Activated CD8-positive, alpha-beta T cell treated with anti-CD3 and anti-CD28 coated beads for 36 hours (primary cell): Measurements from ENCODE around the gene BEGAIN. TPM values are rescaled to one million over a fixed set of nuclear protein-coding genes. Genes with fewer than 3 reads are reported as not detected.

Source experiments
- ATAC-seq: fragments of 200-7000 bp; cut with Tn5 transposase; one replicate; pipeline ENCODE4 v1.10.0; 2021; ENCODE audit warnings: mild to moderate bottlenecking, moderate library complexity
- CTCF ChIA-PET: fragments of 350-600 bp; sonication (Branson Sonifier 250); formaldehyde crosslinking; loops from one replicate; lab custom pipeline; 2021; ENCODE audit warnings: antibody characterized with exemption; lab: Charles Lee
- POLR2A ChIA-PET: fragments of 350-600 bp; sonication (Branson Sonifier 250); formaldehyde crosslinking; loops from one replicate; lab custom pipeline; 2021; ENCODE audit warnings: antibody characterized with exemption; lab: Charles Lee
- DNase-seq: peaks from one replicate; pipeline ENCODE4 v3.0.0-alpha.2; 2020
- H3K27ac Mint-ChIP-seq: one replicate; pipeline ENCODE4 v1.8.0; 2021; ENCODE audit warnings: mild to moderate bottlenecking, mixed read lengths
- H3K27me3 Mint-ChIP-seq: one replicate; pipeline ENCODE4 v1.8.0; 2021; ENCODE audit warnings: mixed read lengths
- H3K36me3 Mint-ChIP-seq: one replicate; pipeline ENCODE4 v1.8.0; 2021; ENCODE audit warnings: low read depth, mixed read lengths
- H3K4me1 Mint-ChIP-seq: one replicate; pipeline ENCODE4 v1.8.0; 2021; ENCODE audit warnings: low read depth, mixed read lengths
- H3K4me3 Mint-ChIP-seq: one replicate; pipeline ENCODE4 v1.8.0; 2021; ENCODE audit warnings: mild to moderate bottlenecking, moderate library complexity, mixed read lengths
- H3K9me3 Mint-ChIP-seq: one replicate; pipeline ENCODE4 v1.8.0; 2021; ENCODE audit warnings: mixed read lengths
- CTCF ChIP-seq: fragments of 200-600 bp; IDR thresholded peaks from one replicate; pipeline ENCODE4 v1.8.0; 2022; ENCODE audit warnings: antibody characterized with exemption, mild to moderate bottlenecking
- intact Hi-C: fragments of 100-400 bp; cut with micrococcal nuclease; formaldehyde crosslinking; loops from one replicate; pipeline ENCODE4 v1.10.0; 2022
- total RNA-seq, 2 experiments: library from RNA; stranded (reverse); gene quantifications; one replicate each; pipeline ENCODE4 v1.2.3, GENCODE V29; 2021

Gene BEGAIN
- total RNA-seq, 2 experiments from 2014 or later: 5.5 to 6.0 TPM

GRCh38 chr14:100500128-100500527, 87.1 kb downstream of the BEGAIN start:
- no peak for TF ChIP-seq CTCF
- no peaks in the 10 kb centered on the region for H3K4me1 Mint-ChIP-seq
- ChIA-PET CTCF (no interaction called here), POLR2A (no interaction called here)
- no peak overlapping the region for H3K4me3 Mint-ChIP-seq
- H3K27ac Mint-ChIP-seq: no peak overlapping the region
- DNase-seq: no peak
- H3K27me3 Mint-ChIP-seq: no peaks in the 10 kb centered on the region
- ATAC-seq: no peak
- intact Hi-C loops: no loop called here
- peaks cover 6% of the 10 kb centered on the region for H3K9me3 Mint-ChIP-seq
- peaks cover 2% of the 10 kb centered on the region for H3K36me3 Mint-ChIP-seq

- H3K27ac Mint-ChIP-seq: no peak overlapping the region
- peaks cover 1% of the 10 kb centered on the region for H3K9me3 Mint-ChIP-seq
- CTCF ChIA-PET: no interaction called here
- ATAC-seq: no peak
- no peak overlapping the region for H3K4me3 Mint-ChIP-seq
- H3K4me1 Mint-ChIP-seq: no peaks in the 10 kb centered on the region
- TF ChIP-seq CTCF: no peak
- DNase-seq: no peak
- no peaks in the 10 kb centered on the region for H3K36me3 Mint-ChIP-seq
- POLR2A ChIA-PET: no interaction called here
- intact Hi-C loops: no loop called here
- no peaks in the 10 kb centered on the region for H3K27me3 Mint-ChIP-seq
Measured at GRCh38 chr14:100498068-100498467, 89.1 kb downstream of the BEGAIN start.

- CTCF ChIA-PET: no interaction called here
- H3K27me3 Mint-ChIP-seq: no peaks in the 10 kb centered on the region
- H3K4me3 Mint-ChIP-seq: no peak overlapping the region
- H3K27ac Mint-ChIP-seq: no peak overlapping the region
- ATAC-seq: no peak
- no peaks in the 10 kb centered on the region for H3K4me1 Mint-ChIP-seq
- DNase-seq: no peak
- H3K36me3 Mint-ChIP-seq: no peaks in the 10 kb centered on the region
- intact Hi-C loops: no loop called here
- peaks cover 1% of the 10 kb centered on the region for H3K9me3 Mint-ChIP-seq
- POLR2A ChIA-PET: no interaction called here
- no peak for TF ChIP-seq CTCF
Measured at GRCh38 chr14:100495917-100496316, 91.3 kb downstream of the BEGAIN start.

- ATAC-seq: no peak
- H3K4me3 Mint-ChIP-seq: no peak overlapping the region
- H3K9me3 Mint-ChIP-seq: peaks cover 1% of the 10 kb centered on the region
- no peaks in the 10 kb centered on the region for H3K4me1 Mint-ChIP-seq
- no peaks in the 10 kb centered on the region for H3K27me3 Mint-ChIP-seq
- TF ChIP-seq CTCF: no peak
- no peak overlapping the region for H3K27ac Mint-ChIP-seq
- DNase-seq: no peak
- POLR2A ChIA-PET: interaction anchor here (0.6 kb wide), 1 partner anchor 85 kb away, joined by 3 read pairs; no protein-coding TSS in a partner anchor
- intact Hi-C loops: no loop called here
- CTCF ChIA-PET: interaction anchor here (1.0 kb wide), 1 partner anchor 14 kb away, joined by 3 read pairs; no protein-coding TSS in a partner anchor
- no peaks in the 10 kb centered on the region for H3K36me3 Mint-ChIP-seq
Measured at GRCh38 chr14:100494645-100495044, 92.6 kb downstream of the BEGAIN start.

GRCh38 chr14:100490252-100490651, 97.0 kb downstream of the BEGAIN start:
- CTCF ChIA-PET: no interaction called here
- Mint-ChIP-seq H3K9me3 (no peaks in the 10 kb centered on the region), H3K27ac (no peak overlapping the region), H3K4me1 (peaks cover 19% of the 10 kb centered on the region), H3K27me3 (no peaks in the 10 kb centered on the region), H3K4me3 (no peak overlapping the region), H3K36me3 (no peaks in the 10 kb centered on the region)
- DNase-seq (no peak), ATAC-seq (no peak)
- POLR2A ChIA-PET: no interaction called here
- intact Hi-C loops: no loop called here
- no peak for TF ChIP-seq CTCF
